ENCODE measurements around the gene MAPKBP1. TPM values are rescaled to one million over a fixed set of nuclear protein-coding genes. Genes with fewer than 3 reads are reported as not detected.

The MAPKBP1 gene
- total RNA-seq, 3 donors from 2014 or later (not counting 1 experiment from before 2014, with no cell fraction given), result 44.8 to 55.4 (median 49.0) TPM

DNA sequence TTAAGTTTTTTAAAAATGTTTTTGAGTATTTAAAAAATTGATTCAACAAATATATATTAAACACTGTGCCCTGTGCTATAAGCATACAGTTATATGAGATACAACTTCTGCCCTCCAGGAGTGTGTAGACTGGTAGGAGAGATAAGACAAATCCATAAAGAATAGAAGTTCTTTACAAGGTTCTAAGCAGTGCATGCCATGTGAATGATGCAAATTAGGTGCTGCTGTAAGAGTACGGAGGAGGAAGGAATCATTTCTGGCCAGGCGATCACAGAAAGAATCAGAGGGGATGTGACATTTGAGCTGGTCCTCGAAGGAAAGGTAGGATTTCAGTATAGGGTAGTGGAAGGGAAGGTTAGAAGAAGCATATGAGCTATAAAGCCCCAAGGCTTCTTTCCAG lies 14.0 kb downstream of the MAPKBP1 start:
- H3K27ac Mint-ChIP-seq, result no peak overlapping the region

GRCh38 chr15:41789236-41789635 lies 15.0 kb downstream of the MAPKBP1 start:
- H3K4me3 ChIP-seq (ENCODE audit: low read length), result no peak overlapping the region
- Mint-ChIP-seq H3K27ac (peak overlapping the region in 1 of 2 donors; percentile 74), H3K4me1 (peaks cover 45 to 49% of the 10 kb centered on the region in 2 donors), H3K36me3 (no peaks in the 10 kb centered on the region), H3K4me3 (no peak overlapping the region), H3K27me3 (ENCODE audit: low read depth in 2 of 2) (no peaks in the 10 kb centered on the region), H3K9me3 (no peaks in the 10 kb centered on the region)
- H3K4me1 ChIP-seq (ENCODE audit: control insufficient read depth, insufficient read depth, low read length), result peaks cover 15% of the 10 kb centered on the region
- WGBS (ENCODE audit: insufficient coverage), result 37% methylated on average over 3 of the region's 4 CpGs
- H3K27me3 ChIP-seq (ENCODE audit: control insufficient read depth, insufficient read depth, low read length), result no peaks in the 10 kb centered on the region
- intact Hi-C loops (cut with micrococcal nuclease), result no loop called here
- TF ChIP-seq, protein P1, sequence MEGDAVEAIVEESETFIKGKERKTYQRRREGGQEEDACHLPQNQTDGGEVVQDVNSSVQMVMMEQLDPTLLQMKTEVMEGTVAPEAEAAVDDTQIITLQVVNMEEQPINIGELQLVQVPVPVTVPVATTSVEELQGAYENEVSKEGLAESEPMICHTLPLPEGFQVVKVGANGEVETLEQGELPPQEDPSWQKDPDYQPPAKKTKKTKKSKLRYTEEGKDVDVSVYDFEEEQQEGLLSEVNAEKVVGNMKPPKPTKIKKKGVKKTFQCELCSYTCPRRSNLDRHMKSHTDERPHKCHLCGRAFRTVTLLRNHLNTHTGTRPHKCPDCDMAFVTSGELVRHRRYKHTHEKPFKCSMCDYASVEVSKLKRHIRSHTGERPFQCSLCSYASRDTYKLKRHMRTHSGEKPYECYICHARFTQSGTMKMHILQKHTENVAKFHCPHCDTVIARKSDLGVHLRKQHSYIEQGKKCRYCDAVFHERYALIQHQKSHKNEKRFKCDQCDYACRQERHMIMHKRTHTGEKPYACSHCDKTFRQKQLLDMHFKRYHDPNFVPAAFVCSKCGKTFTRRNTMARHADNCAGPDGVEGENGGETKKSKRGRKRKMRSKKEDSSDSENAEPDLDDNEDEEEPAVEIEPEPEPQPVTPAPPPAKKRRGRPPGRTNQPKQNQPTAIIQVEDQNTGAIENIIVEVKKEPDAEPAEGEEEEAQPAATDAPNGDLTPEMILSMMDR (IDR thresholded peaks at IDR 0.05), result no peak
- H3K27ac ChIP-seq (ENCODE audit: low read length), result no peak overlapping the region
- DNase-seq (no peak), ATAC-seq (no peak)
- no peaks in the 10 kb centered on the region for H3K36me3 ChIP-seq (ENCODE audit: control insufficient read depth, insufficient read depth, low read length)
- H3K9me3 ChIP-seq (ENCODE audit: control insufficient read depth, insufficient read depth, low read length), result no peaks in the 10 kb centered on the region

More for the DNA sequence above, 14.0 kb downstream of the MAPKBP1 start:
- intact Hi-C loops (cut with micrococcal nuclease), result no loop called here
- no peak overlapping the region for H3K4me3 Mint-ChIP-seq
- H3K27me3 Mint-ChIP-seq (ENCODE audit: low read depth in 2 of 2), result no peaks in the 10 kb centered on the region
- no peak overlapping the region for H3K27ac ChIP-seq (ENCODE audit: low read length)
- H3K9me3 ChIP-seq (ENCODE audit: control insufficient read depth, insufficient read depth, low read length), result no peaks in the 10 kb centered on the region
- no peak for DNase-seq
- no peaks in the 10 kb centered on the region for H3K36me3 ChIP-seq (ENCODE audit: control insufficient read depth, insufficient read depth, low read length)
- no peak for ATAC-seq
- peaks cover 22% of the 10 kb centered on the region for H3K4me1 ChIP-seq (ENCODE audit: control insufficient read depth, insufficient read depth, low read length)
- H3K4me1 Mint-ChIP-seq, result peaks cover 46 to 51% of the 10 kb centered on the region in 2 donors
- H3K36me3 Mint-ChIP-seq, result no peaks in the 10 kb centered on the region
- no peaks in the 10 kb centered on the region for H3K9me3 Mint-ChIP-seq
- H3K27me3 ChIP-seq (ENCODE audit: control insufficient read depth, insufficient read depth, low read length), result no peaks in the 10 kb centered on the region
- TF ChIP-seq, protein P1 (IDR thresholded peaks at IDR 0.05), result no peak
- H3K4me3 ChIP-seq (ENCODE audit: low read length), result no peak overlapping the region
- WGBS (ENCODE audit: insufficient coverage), result 77% methylated on average over 3 of the region's 3 CpGs

- Histone ChIP-seq H3K9me3 (ENCODE audit: control insufficient read depth, insufficient read depth, low read length) (no peaks in the 10 kb centered on the region), H3K27ac (ENCODE audit: low read length) (no peak overlapping the region), H3K27me3 (ENCODE audit: control insufficient read depth, insufficient read depth, low read length) (no peaks in the 10 kb centered on the region), H3K36me3 (ENCODE audit: control insufficient read depth, insufficient read depth, low read length) (no peaks in the 10 kb centered on the region), H3K4me1 (ENCODE audit: control insufficient read depth, insufficient read depth, low read length) (peaks cover 15% of the 10 kb centered on the region), H3K4me3 (ENCODE audit: low read length) (no peak overlapping the region)
- Mint-ChIP-seq H3K36me3 (no peaks in the 10 kb centered on the region), H3K4me1 (peaks cover 45 to 49% of the 10 kb centered on the region in 2 donors), H3K4me3 (no peak overlapping the region), H3K27ac (peak overlapping the region; percentile 29 to 74), H3K9me3 (no peaks in the 10 kb centered on the region), H3K27me3 (ENCODE audit: low read depth in 2 of 2) (no peaks in the 10 kb centered on the region)
- ATAC-seq, result no peak
- intact Hi-C loops (cut with micrococcal nuclease), result no loop called here
- TF ChIP-seq, protein P1 (IDR thresholded peaks at IDR 0.05), result no peak
- no peak for DNase-seq
Measured at GRCh38 chr15:41789662-41790061, 15.4 kb downstream of the MAPKBP1 start.

GRCh38 chr15:41790169-41790568 lies 15.9 kb downstream of the MAPKBP1 start:
- H3K27ac Mint-ChIP-seq, result peak overlapping the region; percentile 29 to 74
- H3K27me3 Mint-ChIP-seq (ENCODE audit: low read depth in 2 of 2), result no peaks in the 10 kb centered on the region
- no peaks in the 10 kb centered on the region for H3K9me3 ChIP-seq (ENCODE audit: control insufficient read depth, insufficient read depth, low read length)
- H3K4me1 ChIP-seq (ENCODE audit: control insufficient read depth, insufficient read depth, low read length), result peaks cover 15% of the 10 kb centered on the region
- no peak overlapping the region for H3K27ac ChIP-seq (ENCODE audit: low read length)
- no peaks in the 10 kb centered on the region for H3K36me3 Mint-ChIP-seq
- no peak overlapping the region for H3K4me3 ChIP-seq (ENCODE audit: low read length)
- intact Hi-C loops (cut with micrococcal nuclease), result no loop called here
- WGBS (ENCODE audit: insufficient coverage), result 90% methylated on average over 3 of the region's 3 CpGs
- H3K9me3 Mint-ChIP-seq, result no peaks in the 10 kb centered on the region
- ATAC-seq, result no peak
- H3K4me3 Mint-ChIP-seq, result no peak overlapping the region
- H3K36me3 ChIP-seq (ENCODE audit: control insufficient read depth, insufficient read depth, low read length), result no peaks in the 10 kb centered on the region
- DNase-seq, result no peak
- TF ChIP-seq, protein P1 (IDR thresholded peaks at IDR 0.05), result no peak
- H3K27me3 ChIP-seq (ENCODE audit: control insufficient read depth, insufficient read depth, low read length), result no peaks in the 10 kb centered on the region
- peaks cover 47 to 51% of the 10 kb centered on the region in 2 donors for H3K4me1 Mint-ChIP-seq

All from natural killer cell (primary cell).